GM18907 (cell line): Measurements from ENCODE around the gene KLHL21.

Experiments
- ATAC-seq: cut with Tn5 transposase; IDR thresholded peaks from one replicate; pipeline ENCODE4 v1.9.1; 2021; ENCODE audit warnings: mild to moderate bottlenecking, moderate library complexity; ENCODE audit not compliant: unreplicated experiment

KLHL21 gene

DNA sequence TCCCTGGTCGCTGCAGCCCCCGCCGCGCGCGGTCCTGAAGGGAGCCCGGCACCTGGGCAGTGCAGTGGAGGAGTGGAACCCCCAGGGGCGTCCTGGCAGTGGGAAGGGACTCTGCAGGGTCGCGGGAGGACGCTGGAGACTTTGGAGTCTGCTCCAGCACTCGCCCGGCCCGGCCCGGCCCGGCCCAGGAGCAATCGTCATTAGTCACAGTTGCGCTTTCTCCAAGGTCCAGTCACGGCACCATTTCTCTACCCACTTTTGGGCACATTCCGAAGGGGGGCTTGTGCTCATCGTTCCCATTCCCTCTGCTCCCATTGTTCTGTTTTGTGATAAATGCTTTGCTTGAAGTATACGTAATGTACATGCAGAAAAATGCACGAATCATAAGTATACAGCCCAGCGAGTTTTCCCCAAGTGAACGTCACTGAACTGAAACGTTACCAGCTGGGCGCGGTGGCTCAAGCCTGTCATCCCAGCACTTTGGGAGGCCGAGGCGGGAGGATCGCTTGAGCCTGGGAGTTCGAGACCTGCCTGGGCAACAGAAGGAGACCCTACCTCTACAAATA lies 23.0 kb upstream of the KLHL21 start:
- no peak for ATAC-seq

DNA sequence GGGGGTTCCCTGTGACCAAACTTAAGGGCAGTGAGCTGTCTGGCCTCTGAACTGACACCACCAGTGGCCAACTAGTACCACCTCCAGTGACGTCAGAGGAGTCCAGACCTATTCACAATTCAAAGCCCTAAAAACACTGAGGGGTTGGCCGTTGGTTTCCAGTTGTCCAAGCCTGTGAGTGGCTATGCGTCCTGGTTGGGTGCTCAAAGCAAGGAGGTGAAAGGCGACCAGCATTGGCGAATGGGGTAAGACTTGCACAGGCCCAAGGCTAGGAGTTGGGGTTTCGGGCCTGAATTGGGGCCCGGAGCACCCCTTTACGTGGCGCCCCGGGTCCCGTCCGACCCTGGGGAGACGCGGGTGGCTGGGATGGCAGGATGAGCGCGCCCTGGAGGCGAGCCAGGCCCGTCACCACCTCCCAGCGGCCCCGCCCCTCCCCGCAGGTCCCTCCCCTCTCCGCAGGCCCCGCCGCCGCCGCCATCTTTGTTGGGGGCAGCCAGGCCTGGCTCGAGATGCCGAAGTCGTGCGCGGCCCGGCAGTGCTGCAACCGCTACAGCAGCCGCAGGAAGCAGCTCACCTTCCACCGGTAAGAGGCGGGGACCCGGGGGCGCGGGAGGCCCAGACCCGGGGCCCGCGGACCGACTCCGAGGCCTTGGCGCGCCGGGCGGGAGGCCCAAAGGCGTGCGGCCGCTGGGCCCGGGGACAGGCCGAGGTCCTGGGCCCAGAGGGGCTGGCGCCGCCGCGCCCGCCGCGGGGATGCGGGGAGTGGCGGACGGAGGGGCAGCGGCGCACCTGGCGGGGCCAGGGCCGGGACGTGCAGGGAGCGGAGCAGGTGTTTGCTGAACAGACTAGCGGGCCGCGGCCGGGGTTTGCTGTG lies 22.3 kb upstream of the KLHL21 start, which contains the start of gene THAP3:
THAP3 (plus strand) TSS at position 159 of the 874 bp plus-strand sequence; CDS start at position 510, 351 bp downstream.
- peak; percentile 74 for ATAC-seq

DNA sequence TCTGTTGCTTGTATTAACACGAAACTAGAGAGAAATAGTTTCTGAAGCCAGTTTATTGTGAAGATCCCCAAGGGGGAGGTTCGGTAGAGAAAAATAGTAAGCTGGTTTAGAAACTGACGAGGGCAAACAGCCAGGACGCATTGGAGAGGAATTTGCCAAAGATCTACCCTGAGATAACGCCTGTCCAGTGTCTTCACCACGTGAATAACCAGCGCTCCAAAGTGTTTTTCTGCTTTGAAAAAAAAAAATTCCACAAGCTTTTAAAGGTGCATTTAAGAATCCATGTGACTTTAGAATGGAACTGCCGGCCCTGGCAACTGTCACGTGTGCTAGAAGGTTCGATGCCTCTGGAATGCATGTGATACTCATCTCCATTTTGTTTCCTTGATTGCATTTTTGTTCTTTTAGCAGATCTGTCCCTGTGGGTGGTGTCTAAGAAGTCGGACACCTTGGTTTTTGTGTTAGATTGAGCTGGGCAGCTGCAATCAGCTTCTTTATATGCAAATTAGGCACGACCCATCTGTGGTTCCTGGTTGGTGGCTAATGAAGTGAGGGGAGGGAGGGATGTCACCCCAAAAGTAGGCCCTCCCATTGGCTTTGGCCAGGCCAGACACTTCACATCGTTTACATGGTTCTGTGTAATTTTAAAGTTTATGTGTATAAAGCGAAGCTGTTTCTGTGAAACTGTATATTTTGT lies 20.7 kb upstream of the KLHL21 start:
- ATAC-seq: no peak

DNA sequence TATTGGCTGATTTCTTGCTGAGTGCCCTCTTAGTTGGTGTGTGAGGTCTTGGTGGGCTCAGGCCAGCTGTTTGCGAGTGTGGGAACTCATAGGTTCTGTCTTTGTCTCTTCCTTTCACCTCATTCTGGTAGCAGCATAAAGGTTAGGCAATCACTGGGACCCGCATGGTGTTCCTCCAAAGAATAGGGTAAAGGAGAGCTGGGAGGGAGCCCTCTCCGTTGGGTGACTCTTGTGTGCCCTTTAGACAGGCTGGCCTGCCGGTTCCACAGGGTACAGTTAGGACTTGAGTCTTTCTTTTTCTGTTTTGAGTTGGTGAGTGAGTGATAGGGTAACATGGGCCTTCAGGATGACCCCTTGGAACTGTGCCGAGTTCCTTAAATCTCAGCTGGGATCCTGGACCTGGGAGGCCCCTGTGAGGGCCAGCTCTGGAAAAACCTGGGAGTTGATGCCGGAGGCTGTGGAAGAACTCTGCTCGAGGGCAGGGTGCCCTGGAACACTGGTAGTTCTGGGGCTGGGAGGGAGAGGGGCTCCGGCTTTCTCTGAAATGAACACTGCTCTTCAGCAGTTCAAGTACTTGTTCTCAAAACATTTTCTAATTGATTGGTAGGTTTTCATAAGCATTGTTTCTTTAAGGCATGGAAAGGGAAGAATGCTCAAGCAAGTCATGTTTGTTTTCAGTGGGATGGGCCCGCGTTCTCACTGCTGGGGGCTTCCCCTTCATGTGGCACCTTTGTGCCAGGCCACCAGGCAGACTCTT lies 19.9 kb upstream of the KLHL21 start:
- ATAC-seq: no peak

DNA sequence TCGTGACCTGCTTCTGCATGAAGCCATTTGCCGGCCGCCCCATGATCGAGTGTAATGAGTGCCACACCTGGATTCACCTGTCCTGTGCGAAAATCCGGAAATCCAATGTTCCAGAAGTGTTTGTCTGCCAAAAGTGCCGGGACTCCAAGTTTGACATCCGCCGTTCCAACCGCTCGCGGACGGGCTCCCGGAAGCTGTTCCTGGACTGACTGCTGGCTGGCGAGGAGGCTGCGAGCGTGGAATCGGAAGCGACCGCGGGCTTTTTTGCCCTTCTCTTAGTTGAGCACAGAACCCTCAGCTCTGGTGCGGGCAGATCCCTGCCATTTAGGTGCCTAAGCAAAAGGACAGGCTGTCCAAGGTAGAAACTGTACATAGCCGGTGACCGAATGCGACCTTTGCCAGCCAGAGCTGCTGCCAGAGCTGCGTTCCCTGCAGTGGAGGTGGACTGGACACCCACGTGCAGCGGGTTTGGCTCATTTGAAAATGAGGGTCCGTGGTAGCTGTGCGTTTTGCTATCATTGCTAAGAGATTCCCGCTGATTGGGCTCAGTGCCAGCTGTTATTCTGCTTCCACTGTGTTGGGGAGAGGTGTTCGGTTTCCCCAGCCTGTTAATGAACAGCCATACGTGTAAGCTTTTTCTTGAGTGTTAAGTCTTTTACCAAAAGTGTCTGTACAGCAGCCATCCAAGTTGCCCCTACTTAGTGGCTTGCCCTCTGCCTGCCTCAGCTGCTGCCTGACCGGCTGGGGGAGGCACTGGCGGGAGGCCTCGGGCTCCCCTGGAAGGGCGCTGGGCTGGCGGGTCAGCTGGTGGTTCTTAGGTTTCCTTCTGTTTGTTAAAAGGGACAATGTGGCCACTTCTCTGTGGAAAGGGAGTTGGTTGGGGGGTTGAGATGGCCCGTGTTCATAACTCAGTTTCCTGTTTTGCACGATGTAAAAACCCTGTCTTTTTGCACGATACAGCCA lies 19.0 kb upstream of the KLHL21 start:
- ATAC-seq: no peak

DNA sequence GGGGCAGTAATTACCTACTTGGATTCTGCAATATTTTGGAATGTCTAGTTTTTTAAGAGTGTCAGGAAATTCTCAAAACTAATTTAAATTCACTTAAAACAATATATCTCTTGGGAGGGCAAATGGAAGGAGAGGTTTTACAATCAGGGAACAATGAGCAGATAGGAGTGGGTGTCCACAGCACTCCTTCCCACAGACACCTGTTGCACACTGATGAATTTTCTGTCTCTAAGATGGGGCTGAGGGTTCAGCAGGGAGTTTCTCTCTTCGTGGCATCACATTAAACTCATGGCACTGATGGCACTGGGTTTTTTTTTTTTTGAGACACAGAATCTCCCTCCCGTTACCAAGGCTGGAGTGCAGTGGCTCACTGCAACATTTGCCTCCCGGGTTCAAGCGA lies 16.4 kb upstream of the KLHL21 start:
- ATAC-seq: no peak

DNA sequence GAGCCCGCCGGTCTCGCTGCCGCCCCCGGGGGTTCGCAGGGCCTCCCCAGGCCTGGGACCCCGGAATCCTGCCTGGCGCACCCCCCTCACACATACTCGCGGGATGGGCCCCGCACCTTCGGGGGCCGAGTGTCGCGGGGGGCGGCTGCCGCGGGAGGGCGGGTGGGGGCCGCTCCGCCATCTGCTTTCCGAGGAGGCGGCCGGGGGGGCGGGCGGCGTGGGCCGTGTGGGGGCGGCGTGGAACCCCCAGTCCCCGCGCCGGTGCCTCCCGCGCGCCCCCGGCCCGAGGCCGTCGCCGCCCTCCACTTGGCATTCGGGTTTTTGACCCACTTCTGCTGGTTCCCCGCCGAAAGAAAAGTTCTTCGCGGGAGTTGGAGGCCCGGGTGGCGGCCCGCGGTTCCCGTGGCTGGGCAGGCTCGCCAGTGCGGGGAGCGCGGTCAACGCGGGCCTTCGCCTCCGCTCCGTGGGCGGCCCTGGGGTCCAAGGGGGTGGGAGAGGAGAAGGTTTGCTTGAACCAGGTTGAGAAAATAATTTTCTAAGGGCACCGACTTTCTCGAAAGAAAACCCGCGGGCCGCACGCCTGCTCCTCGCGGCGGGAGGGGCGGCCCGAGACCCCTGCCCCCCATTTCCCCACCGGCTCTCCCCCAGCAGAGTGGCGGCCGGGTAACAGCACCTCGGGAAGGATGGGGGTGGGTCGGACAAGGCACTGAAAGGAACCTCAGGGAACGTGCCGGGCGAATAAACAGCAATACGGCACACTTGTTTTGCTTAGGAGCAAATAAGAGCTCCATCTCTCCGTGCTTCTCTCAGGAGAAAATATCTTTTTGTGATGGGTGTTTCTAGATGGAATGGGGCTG lies 12.5 kb upstream of the KLHL21 start:
- no peak for ATAC-seq

DNA sequence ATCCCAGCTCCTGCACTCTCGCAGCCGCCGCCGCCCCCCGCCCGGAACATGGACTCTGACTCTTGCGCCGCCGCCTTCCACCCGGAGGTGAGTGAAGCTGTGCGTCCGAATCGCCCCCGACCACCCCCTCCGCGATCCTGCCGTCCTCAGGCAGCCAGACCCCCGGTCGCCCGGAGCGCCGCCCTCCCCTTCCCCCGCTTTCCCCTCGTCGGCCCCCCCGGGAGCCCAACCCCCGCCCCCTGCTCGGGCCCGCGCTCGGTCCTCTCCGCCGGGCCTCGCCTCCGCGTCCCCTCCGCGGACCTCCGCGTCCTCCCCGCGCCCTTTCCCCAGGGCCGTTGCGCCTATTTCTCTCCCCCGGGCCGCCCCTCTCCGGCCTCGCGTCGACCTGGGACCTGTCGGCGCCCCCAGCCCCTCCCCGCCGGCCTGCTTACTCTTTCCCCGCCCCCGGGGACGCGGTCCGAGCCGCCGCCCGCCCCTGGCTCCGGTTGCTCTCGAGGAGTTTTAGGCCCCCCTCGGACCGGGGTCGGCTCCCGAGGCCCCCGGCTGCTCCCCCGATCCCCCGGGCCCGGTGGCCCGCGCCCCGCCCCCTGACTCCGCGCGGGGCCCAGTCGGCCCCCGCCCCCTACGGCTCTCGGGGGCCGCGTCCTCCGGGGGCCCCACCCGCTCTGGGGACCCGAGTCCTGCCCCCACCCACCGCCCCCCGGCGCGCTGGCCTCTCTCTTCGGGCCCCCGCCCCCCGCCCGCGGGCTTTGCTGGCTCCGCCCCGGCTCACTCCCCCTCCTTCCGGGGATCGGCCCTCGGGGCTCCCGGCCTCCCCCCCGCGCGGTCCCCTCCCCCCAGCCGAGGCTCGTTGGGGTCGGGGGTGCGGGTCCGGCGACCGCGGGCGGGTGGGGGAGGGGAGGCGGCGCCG lies 11.6 kb upstream of the KLHL21 start:
- no peak for ATAC-seq

DNA sequence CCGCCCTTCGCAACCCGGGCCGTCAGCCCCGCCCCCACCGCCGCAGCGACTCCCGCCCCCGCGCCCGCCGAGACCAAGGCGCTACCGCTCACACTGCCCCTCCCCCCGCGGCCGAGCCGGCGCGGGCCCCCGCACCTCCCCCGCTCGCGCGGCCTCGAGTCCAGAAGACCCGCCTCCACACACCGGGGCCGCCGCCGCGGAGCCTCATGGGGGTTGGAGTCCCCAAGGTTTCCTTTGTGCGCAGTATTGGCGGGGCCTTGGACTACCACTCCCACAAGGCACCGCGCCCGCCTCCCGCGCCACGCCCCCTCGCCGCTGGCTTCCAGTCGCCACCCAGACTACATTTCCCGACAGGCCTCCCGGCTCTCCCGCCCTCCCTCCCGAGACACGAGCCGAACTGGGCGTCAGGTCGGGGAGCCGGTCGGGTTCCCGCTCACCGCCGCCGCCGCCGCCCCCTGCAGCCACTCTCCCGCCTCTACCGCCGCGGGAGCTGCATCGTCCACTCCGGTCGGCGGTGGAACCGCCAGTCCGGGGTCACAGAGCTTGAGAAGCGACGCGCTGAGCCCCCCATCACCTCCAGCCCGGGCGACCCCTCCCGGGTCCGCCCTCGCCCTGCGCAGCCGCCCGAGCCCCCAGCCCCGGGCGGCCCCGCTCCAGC lies 10.8 kb upstream of the KLHL21 start, which contains the start of gene PHF13:
PHF13 (plus strand) TSS at position 371 of the 658 bp plus-strand sequence. CDS start 336 bp downstream, outside the sequence.
- peak; percentile 91 for ATAC-seq

DNA sequence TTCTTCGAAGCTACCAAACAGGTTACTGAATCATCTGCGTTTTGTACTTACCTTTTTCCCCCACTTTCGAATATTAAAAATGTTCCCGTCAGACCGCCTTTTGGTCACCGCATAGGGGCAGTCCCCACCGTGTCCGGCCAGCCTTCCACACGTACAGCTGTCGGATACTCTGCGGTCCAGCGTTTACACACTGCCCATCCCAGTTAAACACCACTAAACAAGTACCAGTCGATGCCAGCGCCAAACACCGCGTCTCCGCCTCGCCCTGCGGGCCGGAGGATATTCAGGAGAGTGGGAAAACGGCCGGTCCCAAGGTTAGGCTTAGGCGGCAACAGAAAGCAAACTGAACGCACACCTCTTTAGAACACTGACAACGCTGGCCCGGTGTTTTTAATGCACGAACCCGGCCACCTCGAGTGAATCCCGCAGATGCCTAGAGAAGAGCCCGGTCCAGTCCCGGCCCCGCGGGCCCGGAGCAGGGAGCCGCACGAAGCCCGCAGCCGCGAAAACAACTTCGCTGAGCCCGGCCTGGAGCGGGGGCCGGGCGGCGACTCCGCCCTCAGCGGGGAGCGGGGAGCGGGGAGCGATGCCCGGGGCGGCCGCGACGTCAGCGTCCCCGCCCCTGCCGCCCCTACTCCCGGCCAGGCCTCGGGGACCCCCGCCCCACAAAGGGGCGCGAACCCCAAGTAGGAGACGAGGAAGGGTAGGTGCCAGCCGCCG lies 10.1 kb upstream of the KLHL21 start:
- peak; percentile 29 for ATAC-seq

DNA sequence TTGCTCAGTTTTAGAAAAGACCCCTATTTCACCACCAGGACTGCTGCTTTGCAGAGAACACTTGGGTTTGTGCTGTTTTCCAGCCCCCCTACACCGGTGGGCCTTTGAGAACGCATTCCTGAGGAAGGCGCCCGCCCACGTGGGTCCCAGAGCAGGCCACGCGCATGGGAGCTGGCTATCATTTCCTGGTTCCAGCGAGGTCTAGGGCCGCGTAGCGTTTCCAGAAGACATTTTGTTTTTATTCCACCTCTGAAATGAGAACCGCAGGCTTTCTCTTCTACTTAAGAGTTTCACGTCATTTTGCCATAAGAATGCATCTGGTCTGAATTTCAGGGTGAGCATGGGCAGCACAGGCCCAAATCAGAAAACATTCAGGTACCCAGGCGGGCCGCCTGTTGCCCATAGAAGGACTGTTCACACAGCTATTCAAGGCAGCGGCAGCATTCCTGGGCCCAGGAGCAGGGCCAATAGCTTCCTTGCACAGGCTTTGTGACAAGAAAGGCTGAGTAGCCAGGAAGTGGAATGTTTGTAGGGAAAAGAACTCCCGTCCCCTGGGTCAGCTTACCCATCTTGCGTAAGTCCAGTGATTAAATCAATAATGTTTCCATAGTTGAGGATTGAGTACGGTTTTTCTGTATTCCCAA lies 1.4 kb upstream of the KLHL21 start:
- no peak for ATAC-seq

DNA sequence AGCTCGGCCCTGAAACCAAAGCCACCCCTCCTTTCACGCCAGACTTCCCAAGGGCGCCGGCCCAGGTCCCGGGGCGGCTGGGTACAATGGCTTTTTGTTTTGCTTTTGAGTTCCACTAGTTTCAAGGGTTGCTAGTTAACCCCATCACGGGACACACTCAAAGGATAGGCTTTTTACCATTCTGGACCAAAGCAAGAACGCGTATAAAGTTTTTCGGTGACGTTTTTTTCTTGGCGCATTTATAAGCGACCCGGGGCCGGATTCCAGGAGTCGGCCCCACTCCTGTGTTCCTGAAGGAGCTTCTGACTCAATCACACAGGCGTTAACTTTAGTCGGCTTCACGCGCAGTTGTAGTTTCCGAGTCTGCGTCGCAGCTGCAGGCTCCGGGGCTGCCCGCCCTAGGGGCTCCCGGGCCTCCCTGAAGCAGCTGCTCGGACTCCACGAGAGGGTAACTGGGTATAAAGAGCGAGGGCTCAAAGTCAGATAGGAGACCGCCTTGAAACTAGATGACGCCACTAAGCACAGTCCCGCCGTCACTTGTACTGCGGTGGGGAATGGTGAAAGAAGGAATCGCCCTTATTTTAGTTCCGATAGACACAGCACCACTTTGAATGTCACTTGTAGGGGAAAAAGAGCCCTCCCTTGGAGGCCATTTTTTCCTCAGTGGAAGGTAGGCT lies 707 bp upstream of the KLHL21 start:
- ATAC-seq: peak; percentile 21

DNA sequence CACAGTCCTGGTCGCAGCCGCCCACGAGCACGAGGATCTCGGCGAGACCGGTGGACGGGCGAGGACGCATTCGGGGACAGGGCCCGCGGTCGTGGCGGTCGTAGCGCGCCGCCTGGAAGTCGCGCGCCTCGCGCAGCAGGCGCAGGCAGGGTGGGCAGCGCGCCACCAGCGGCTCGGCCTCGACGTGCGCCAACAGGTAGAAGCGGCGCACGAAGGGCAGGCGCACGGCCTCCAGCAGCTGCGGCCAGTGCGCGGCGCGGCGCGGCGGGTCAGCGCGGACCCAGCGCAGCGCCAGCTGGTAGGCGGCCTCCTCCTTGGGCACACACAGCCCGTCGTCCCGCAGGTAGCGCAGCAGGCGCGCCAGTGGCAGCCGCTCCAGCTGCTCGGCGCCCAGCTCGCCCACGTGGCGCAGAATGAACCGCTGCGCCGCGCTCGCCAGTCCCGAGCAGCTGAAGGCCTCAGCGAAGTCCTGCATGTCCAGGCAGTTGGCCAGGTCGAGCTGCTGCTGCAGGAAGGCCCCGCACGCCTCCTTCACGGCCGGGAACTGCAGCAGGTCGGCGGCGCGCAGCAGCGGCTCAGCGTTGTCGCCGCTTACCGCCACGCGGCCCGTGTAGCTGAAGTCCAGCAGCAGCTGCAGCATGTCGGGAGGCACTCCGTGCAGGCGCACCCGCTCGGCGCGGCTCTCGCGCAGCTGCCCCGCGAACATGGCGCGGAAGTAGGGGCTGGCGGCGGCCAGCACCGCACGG lies 573 bp downstream of the KLHL21 start:
- ATAC-seq: peak; percentile 38

DNA sequence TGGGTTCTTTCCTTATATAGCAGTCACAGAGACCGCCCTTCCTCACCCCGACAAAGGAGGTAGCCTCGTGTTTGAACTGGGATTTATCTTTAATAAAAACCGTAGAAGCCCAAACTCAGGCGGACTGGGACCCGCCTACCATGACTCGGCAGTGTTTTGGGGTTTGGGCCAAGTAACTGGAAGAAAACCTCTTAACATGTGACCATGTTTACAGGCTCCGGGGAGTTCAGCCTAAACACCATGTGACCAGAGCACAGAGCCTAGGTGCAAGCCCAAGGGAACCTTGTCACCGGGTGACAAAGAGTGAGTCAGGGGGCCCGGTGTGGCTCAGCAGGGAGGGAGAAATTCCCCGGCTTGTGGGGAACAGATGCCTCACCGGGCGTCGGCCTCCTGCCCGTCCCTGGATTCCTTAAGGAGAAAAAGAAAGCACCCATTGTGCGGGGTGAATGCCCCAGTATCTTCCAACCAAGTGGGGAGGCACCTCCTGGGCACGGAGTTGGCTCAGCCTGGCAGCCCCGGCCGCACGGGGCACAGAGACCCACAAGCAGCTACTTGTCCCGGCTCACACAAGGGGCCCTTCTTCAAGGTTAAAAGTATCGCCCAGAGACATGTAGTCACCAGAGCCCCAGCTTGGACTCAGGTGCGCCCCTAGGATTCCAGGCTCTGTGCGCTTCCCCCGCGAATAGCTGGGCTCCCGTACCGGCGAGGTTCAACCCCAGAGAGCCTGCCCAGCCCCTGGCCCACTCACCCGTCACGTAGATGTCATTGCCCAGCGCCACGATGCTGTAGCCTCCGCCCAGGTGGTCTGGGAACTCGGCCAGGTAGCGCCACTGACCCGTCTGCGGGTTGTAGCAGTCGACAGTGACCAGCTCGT lies 1.4 kb downstream of the KLHL21 start:
- ATAC-seq: peak; percentile 34
